ENCODE data around the gene PUS7.
"Not testable (repeated sequence)": the region's sequence is repeated elsewhere in the genome, so short reads cannot be mapped to it uniquely, and the experiment has no call there.

DNA sequence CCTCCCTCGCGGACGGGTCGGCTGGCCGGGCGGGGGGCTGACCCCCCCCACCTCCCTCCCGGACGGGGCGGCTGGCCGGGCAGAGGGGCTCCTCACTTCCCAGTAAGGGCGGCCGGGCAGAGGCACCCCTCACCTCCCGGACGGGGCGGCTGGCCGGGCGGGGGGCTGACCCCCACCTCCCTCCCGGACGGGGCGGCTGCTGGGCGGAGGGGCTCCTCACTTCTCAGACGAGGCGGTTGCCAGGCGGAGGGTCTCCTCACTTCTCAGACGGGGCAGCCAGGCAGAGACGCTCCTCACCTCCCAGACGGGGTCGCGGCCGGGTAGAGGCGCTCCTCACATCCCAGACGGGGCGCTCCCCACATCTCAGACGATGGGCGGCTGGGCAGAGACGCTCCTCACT is 111.3 kb downstream of the PUS7 start:
- TF ChIP-seq BHLHE40 (IDR thresholded peaks at IDR 0.05; ENCODE audit: low read depth, low read length): not testable (repeated sequence)
- TF ChIP-seq, protein P1, sequence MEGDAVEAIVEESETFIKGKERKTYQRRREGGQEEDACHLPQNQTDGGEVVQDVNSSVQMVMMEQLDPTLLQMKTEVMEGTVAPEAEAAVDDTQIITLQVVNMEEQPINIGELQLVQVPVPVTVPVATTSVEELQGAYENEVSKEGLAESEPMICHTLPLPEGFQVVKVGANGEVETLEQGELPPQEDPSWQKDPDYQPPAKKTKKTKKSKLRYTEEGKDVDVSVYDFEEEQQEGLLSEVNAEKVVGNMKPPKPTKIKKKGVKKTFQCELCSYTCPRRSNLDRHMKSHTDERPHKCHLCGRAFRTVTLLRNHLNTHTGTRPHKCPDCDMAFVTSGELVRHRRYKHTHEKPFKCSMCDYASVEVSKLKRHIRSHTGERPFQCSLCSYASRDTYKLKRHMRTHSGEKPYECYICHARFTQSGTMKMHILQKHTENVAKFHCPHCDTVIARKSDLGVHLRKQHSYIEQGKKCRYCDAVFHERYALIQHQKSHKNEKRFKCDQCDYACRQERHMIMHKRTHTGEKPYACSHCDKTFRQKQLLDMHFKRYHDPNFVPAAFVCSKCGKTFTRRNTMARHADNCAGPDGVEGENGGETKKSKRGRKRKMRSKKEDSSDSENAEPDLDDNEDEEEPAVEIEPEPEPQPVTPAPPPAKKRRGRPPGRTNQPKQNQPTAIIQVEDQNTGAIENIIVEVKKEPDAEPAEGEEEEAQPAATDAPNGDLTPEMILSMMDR (conservative IDR thresholded peaks at IDR 0.05; ENCODE audit: low read depth, low read length): not testable (repeated sequence)
